ENCODE data around the gene ANTXR1.

Gene ANTXR1

DNA sequence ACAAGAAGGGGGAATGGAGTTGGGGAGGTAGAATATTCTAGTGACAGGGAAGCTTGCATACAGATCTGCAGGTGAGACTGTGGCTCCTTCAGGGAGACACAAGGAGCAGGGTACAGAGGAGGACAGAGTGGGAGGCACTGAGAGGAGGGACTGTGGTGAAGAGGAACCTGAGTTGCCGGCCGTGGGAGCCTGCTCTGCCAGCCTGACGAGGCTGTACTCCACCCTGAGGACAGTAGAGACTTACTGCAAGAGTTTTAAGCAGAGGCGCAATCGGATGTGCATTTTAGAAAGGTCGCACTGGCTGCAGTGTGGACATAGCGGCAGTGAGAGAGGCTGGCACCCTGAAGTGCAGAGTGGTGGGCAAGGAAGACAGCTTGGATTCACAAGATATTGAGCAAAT, 188.3 kb downstream of the ANTXR1 start:
- Histone ChIP-seq H3K27ac (ENCODE audit: low read length) (no peak overlapping the region), H3K4me1 (ENCODE audit: insufficient read depth, low read length) (no peaks in the 10 kb centered on the region), H3K4me3 (ENCODE audit: low read length) (no peak overlapping the region), H3K27me3 (ENCODE audit: insufficient read depth, low read length) (no peaks in the 10 kb centered on the region), H3K9me3 (ENCODE audit: insufficient read depth, low read depth, low read length) (no peaks in the 10 kb centered on the region), H3K9ac (ENCODE audit: low read depth, low read length) (no peak overlapping the region), H3K36me3 (ENCODE audit: insufficient read depth, low read depth, low read length) (0 out of 2 replicates have a peak, but pooled peaks cover 7% of the 10 kb centered on the region)

DNA sequence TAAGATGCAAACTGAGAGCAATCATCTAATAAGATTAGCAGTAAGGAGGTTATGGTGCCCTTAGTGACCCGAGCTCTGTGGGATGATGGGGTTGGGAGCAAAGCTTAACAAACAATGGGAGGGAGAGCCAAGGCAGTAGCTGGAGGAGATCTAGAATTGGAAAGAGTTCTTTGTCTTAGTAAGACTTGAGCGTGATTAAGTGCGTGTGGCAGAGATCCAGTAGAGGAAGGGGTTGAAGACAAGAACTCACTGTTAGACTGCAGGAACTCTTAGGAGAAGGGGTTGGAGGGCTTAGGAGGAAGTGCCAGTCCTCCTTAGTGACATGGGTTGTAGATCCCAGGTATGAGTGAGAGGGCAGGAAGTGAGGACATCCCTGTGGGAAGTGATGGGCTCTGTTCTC, 189.3 kb downstream of the ANTXR1 start:
- no peaks in the 10 kb centered on the region for H3K36me3 ChIP-seq (ENCODE audit: insufficient read depth, low read depth, low read length)
- no peaks in the 10 kb centered on the region for H3K27me3 ChIP-seq (ENCODE audit: insufficient read depth, low read length)
- H3K4me3 ChIP-seq (ENCODE audit: low read length), result no peak overlapping the region
- no peak overlapping the region for H3K27ac ChIP-seq (ENCODE audit: low read length)
- no peak overlapping the region for H3K9ac ChIP-seq (ENCODE audit: low read depth, low read length)
- peaks cover 5% of the 10 kb centered on the region; the same call in 1 of the 2 replicates for H3K9me3 ChIP-seq (ENCODE audit: insufficient read depth, low read depth, low read length)
- no peaks in the 10 kb centered on the region for H3K4me1 ChIP-seq (ENCODE audit: insufficient read depth, low read length)

DNA sequence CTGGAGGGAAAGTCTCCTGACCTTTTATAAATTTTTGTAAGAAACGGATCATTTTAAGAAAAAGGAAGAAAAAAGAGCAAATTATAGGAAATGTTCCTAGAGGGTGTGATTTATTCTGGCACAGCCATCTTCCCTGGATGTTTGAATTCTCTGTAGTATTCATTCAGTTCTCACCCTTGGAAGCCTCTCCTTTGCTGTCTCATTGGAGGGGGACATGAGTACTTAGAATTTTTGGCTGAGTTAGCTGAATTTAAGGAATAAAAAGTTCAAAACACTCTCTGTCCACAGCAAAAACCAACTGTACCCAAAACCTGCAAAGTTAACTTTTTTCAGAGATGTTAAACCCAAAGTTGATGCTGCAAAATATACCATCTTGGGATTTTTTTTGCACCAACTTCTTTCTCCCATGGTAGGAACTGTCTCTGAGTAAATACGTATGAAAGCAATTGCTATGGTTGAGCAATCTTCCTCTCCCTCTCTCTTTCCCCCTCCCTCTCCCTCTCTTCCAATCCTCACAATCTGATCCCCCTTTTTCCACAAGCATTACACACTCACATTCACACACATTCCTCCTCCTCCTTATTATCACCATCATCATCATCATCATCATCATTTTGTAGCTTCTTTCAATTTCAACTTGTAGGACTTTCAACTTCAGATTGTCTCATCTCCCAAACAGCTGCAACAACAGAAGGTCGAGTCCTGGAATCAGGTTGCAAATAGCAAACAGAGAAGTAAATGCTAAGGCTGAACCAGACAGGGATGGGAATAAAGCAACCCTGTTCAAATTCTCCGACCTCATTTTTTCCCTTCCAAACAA, 190.4 kb downstream of the ANTXR1 start:
- no peaks in the 10 kb centered on the region for H3K4me1 ChIP-seq (ENCODE audit: insufficient read depth, low read length)
- H3K27me3 ChIP-seq (ENCODE audit: insufficient read depth, low read length), result no peaks in the 10 kb centered on the region
- no peak overlapping the region for H3K4me3 ChIP-seq (ENCODE audit: low read length)
- peaks cover 12% of the 10 kb centered on the region; the same call in 1 of the 2 replicates for H3K9me3 ChIP-seq (ENCODE audit: insufficient read depth, low read depth, low read length)
- H3K9ac ChIP-seq (ENCODE audit: low read depth, low read length), result no peak overlapping the region
- no peak overlapping the region for H3K27ac ChIP-seq (ENCODE audit: low read length)
- H3K36me3 ChIP-seq (ENCODE audit: insufficient read depth, low read depth, low read length), result no peaks in the 10 kb centered on the region

DNA sequence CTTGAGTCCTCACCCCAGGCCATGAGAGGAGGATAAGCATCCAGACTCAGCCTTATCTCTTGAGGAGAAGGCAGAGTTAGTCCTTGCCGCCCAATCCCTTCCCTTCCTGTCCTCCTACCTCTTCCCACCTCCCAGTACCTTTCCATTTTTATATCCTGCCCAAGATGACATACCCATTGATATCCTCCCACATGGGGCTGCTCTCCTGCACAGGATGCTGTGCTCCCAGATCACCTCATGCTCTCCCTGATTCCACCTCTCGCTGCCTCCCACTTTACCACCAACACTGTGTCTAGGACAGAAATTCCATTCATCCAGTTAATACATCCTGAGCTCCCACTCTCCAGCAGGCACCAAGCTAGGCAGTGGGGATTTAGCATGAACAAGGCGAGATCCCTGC, 191.7 kb downstream of the ANTXR1 start:
- Histone ChIP-seq H3K4me3 (ENCODE audit: low read length) (no peak overlapping the region), H3K27me3 (ENCODE audit: insufficient read depth, low read length) (no peaks in the 10 kb centered on the region), H3K4me1 (ENCODE audit: insufficient read depth, low read length) (peaks cover 11% of the 10 kb centered on the region), H3K9ac (ENCODE audit: low read depth, low read length) (no peak overlapping the region), H3K36me3 (ENCODE audit: insufficient read depth, low read depth, low read length) (no peaks in the 10 kb centered on the region), H3K27ac (ENCODE audit: low read length) (no peak overlapping the region), H3K9me3 (ENCODE audit: insufficient read depth, low read depth, low read length) (peaks cover 12% of the 10 kb centered on the region; the same call in 1 of the 2 replicates)

DNA sequence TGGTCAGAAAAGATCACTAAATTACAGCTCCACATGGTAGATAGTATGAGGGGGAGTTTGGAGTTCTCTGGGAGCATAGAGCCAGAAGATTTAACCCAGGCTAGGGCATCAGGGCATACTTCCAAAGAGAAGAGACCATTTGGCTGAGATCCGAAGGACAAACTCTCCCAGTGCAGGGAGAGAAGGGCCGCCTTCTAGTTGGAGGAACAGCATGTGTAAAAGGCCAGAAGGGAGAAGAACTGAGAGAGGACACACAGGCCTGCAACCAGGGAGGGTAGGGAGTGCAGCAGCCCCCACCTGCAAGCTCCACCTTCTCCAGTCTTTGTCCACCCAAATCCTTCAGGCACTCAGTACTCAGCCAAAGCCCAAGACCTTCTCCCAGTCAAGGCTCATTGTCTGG, 192.1 kb downstream of the ANTXR1 start:
- peaks cover 12% of the 10 kb centered on the region; the same call in 1 of the 2 replicates for H3K9me3 ChIP-seq (ENCODE audit: insufficient read depth, low read depth, low read length)
- no peak overlapping the region for H3K27ac ChIP-seq (ENCODE audit: low read length)
- no peaks in the 10 kb centered on the region for H3K27me3 ChIP-seq (ENCODE audit: insufficient read depth, low read length)
- H3K4me1 ChIP-seq (ENCODE audit: insufficient read depth, low read length), result peaks cover 15% of the 10 kb centered on the region
- H3K9ac ChIP-seq (ENCODE audit: low read depth, low read length), result no peak overlapping the region
- no peak overlapping the region for H3K4me3 ChIP-seq (ENCODE audit: low read length)
- no peaks in the 10 kb centered on the region for H3K36me3 ChIP-seq (ENCODE audit: insufficient read depth, low read depth, low read length)

GRCh38 chr2:69205491-69205890, 192.5 kb downstream of the ANTXR1 start:
- H3K36me3 ChIP-seq (ENCODE audit: insufficient read depth, low read depth, low read length), result no peaks in the 10 kb centered on the region
- H3K27me3 ChIP-seq (ENCODE audit: insufficient read depth, low read length), result no peaks in the 10 kb centered on the region
- peaks cover 18% of the 10 kb centered on the region for H3K4me1 ChIP-seq (ENCODE audit: insufficient read depth, low read length)
- H3K27ac ChIP-seq (ENCODE audit: low read length), result no peak overlapping the region
- H3K9ac ChIP-seq (ENCODE audit: low read depth, low read length), result no peak overlapping the region
- H3K4me3 ChIP-seq (ENCODE audit: low read length), result no peak overlapping the region
- peaks cover 12% of the 10 kb centered on the region; the same call in 1 of the 2 replicates for H3K9me3 ChIP-seq (ENCODE audit: insufficient read depth, low read depth, low read length)

DNA sequence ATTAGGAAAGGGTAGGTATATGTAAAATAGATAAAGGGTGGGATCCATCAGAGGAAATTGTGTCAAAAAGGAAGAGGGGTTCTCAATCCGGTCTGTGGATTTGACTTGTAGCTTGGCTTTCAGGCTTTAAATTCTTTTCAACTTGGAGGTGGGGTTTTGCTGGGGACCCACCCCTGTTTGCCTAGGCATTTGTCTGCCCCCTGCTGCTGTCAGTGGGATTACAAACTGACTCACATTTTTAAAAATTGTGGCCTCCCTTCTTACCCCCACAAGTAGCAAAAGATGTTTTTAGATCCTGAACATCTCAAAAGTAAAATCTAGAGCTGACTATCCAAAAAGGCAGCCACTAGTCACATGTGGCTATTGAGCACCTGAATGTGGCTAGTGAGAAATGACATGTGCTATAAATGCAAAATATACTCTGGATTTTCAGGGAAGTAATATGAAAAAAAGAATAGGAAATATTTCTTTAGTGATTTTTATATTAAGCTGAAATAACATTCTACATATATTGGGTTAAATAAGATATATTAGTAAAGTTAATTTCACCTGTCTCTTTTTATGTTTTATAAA, 195.1 kb downstream of the ANTXR1 start:
- Histone ChIP-seq H3K9ac (ENCODE audit: low read depth, low read length) (no peak overlapping the region), H3K4me1 (ENCODE audit: insufficient read depth, low read length) (peaks cover 25% of the 10 kb centered on the region), H3K9me3 (ENCODE audit: insufficient read depth, low read depth, low read length) (peaks cover 12% of the 10 kb centered on the region; the same call in 1 of the 2 replicates), H3K36me3 (ENCODE audit: insufficient read depth, low read depth, low read length) (no peaks in the 10 kb centered on the region), H3K4me3 (ENCODE audit: low read length) (no peak overlapping the region), H3K27me3 (ENCODE audit: insufficient read depth, low read length) (no peaks in the 10 kb centered on the region), H3K27ac (ENCODE audit: low read length) (no peak overlapping the region)

GRCh38 chr2:69209482-69209881, 196.5 kb downstream of the ANTXR1 start:
- peaks cover 12% of the 10 kb centered on the region; the same call in 1 of the 2 replicates for H3K9me3 ChIP-seq (ENCODE audit: insufficient read depth, low read depth, low read length)
- no peak overlapping the region for H3K27ac ChIP-seq (ENCODE audit: low read length)
- H3K9ac ChIP-seq (ENCODE audit: low read depth, low read length), result no peak overlapping the region
- no peaks in the 10 kb centered on the region for H3K27me3 ChIP-seq (ENCODE audit: insufficient read depth, low read length)
- peaks cover 25% of the 10 kb centered on the region for H3K4me1 ChIP-seq (ENCODE audit: insufficient read depth, low read length)
- peak overlapping the region; percentile 20; the same call in 1 of the 2 replicates for H3K4me3 ChIP-seq (ENCODE audit: low read length)
- H3K36me3 ChIP-seq (ENCODE audit: insufficient read depth, low read depth, low read length), result no peaks in the 10 kb centered on the region

DNA sequence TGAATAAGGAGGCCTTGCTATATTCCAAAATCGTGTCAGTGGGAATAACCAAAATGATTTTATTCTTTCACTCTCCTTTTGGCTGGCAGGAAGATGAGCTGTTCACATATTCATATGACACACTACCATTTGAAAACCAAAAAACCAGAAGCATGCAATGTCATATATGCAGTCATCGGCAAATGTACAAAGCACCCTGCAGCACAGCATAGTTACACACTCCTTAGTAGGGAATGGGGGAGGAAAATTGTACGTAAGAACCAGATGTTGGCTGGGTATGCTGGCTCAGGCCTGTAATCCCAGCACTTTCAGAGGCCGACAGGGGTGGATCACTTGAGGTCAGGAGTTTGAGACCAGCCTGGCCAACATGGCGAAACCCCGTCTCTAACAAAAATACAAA, 197.4 kb downstream of the ANTXR1 start:
- Histone ChIP-seq H3K9ac (ENCODE audit: low read depth, low read length) (no peak overlapping the region), H3K27ac (ENCODE audit: low read length) (no peak overlapping the region), H3K9me3 (ENCODE audit: insufficient read depth, low read depth, low read length) (peaks cover 12% of the 10 kb centered on the region; the same call in 1 of the 2 replicates), H3K4me1 (ENCODE audit: insufficient read depth, low read length) (peaks cover 25% of the 10 kb centered on the region), H3K4me3 (ENCODE audit: low read length) (peak overlapping the region; percentile 20; the same call in 1 of the 2 replicates), H3K36me3 (ENCODE audit: insufficient read depth, low read depth, low read length) (no peaks in the 10 kb centered on the region), H3K27me3 (ENCODE audit: insufficient read depth, low read length) (no peaks in the 10 kb centered on the region)

GRCh38 chr2:69211048-69211447, 198.1 kb downstream of the ANTXR1 start:
- no peak overlapping the region for H3K9ac ChIP-seq (ENCODE audit: low read depth, low read length)
- H3K4me3 ChIP-seq (ENCODE audit: low read length), result no peak overlapping the region
- H3K27me3 ChIP-seq (ENCODE audit: insufficient read depth, low read length), result no peaks in the 10 kb centered on the region
- peaks cover 12% of the 10 kb centered on the region; the same call in 1 of the 2 replicates for H3K9me3 ChIP-seq (ENCODE audit: insufficient read depth, low read depth, low read length)
- no peaks in the 10 kb centered on the region for H3K36me3 ChIP-seq (ENCODE audit: insufficient read depth, low read depth, low read length)
- H3K27ac ChIP-seq (ENCODE audit: low read length), result no peak overlapping the region
- peaks cover 25% of the 10 kb centered on the region for H3K4me1 ChIP-seq (ENCODE audit: insufficient read depth, low read length)

GRCh38 chr2:69211686-69212085, 198.7 kb downstream of the ANTXR1 start:
- Histone ChIP-seq H3K4me3 (ENCODE audit: low read length) (no peak overlapping the region), H3K9me3 (ENCODE audit: insufficient read depth, low read depth, low read length) (peaks cover 12% of the 10 kb centered on the region; the same call in 1 of the 2 replicates), H3K36me3 (ENCODE audit: insufficient read depth, low read depth, low read length) (no peaks in the 10 kb centered on the region), H3K27me3 (ENCODE audit: insufficient read depth, low read length) (no peaks in the 10 kb centered on the region), H3K4me1 (ENCODE audit: insufficient read depth, low read length) (peaks cover 25% of the 10 kb centered on the region), H3K9ac (ENCODE audit: low read depth, low read length) (no peak overlapping the region), H3K27ac (ENCODE audit: low read length) (no peak overlapping the region)
